GM19463 (cell line): ENCODE results near the gene RNASEH2A.
"Not testable (repeated sequence)": the region's sequence is repeated elsewhere in the genome, so short reads cannot be mapped to it uniquely, and the experiment has no call there.

Experiments
- ATAC-seq: cut with Tn5 transposase; IDR thresholded peaks from one replicate; pipeline ENCODE4 v1.9.1; 2021; ENCODE audit warnings: mild to moderate bottlenecking, moderate library complexity; ENCODE audit not compliant: unreplicated experiment

RNASEH2A gene

DNA sequence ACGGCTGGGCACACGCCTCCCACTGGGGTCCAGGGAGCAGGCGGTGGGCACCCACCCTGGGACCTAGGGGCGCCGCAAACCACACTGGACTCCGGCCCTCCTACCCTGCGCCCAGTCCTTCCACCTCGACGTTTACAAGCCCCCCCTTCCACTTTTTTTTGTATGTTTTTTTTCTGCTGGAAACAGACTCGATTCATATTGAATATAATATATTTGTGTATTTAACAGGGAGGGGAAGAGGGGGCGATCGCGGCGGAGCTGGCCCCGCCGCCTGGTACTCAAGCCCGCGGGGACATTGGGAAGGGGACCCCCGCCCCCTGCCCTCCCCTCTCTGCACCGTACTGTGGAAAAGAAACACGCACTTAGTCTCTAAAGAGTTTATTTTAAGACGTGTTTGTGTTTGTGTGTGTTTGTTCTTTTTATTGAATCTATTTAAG lies 13.5 kb upstream of the RNASEH2A start:
- no peak for ATAC-seq

DNA sequence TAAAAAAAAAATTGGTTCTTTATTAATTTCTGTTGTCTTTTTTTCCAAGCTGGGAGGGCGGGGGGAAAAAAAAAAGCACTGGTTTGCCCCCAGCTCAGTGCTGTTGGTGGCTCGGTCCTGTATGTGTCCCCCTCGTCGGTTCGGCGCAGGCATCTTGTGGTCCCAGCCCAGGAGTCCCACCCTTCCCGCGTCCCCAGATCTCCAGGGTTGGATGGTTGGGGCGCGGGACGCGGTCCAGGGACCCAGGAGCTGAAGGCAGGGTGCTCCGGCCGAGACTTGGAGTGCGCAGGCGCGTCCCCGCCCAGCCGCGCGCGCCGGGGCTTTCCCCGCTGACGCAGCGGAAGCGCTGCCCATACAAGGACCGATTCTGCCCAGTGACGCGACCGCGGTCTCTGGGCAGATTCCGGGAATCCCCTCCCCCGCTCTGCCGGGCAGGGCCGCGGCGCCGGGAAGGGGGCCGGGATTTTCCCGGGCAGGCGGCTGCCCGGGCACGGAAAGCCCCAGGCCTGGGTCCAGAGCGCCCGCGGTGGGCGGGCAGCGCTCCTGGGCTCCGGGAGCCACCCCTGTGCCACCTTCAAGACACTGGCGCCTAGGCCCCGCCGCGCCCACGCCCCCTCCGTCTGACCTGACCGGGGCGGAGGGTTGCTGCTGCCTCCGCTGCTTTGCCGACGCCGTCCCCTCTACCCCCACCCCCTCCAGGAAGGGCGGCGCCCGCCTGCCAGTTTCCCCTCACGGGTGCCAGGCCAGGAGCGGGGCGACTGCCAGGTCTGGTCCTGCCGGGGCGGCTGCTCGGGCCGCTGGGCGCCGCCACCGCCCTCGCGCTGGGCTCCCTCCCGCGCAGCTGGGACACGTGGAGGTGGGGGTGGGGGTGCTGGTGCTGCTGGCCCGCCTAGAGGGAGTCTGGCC lies 12.8 kb upstream of the RNASEH2A start:
- ATAC-seq: peak; percentile 28

DNA sequence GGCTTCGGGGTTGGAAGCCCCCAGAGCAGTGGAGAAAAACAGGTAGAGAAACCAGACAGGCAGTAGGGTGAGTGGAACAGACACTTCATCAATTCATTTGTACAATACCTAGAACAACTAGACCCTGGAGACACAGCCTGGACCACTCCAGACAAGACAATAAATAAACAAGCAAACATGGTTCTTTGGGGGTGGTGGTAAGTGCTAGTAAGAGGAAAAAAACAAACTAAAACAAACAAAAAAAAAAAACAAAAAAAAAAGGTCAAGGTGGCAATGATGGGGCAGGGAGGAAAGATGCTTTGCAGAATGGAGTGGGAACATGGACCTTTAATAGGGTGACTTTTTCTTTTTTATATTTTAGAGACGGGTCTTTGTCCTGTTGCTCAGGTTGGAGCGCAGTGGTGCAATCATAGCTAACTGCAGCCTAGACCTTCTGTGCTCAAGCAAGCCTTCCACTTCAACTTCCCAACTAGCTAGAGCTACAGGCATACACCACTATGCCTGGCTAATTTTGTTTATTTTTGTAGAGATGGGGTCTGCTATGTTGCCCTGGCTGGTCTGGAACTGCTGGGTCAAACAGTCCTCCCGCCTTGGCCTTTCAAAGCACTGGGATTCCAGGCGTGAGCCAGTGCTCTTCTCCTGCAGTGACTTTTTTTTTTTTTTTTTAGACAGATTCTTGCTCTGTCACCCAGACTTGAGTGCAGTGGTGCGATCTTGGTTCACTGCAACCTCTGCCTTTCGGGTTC lies 12.0 kb upstream of the RNASEH2A start:
- no peak for ATAC-seq

DNA sequence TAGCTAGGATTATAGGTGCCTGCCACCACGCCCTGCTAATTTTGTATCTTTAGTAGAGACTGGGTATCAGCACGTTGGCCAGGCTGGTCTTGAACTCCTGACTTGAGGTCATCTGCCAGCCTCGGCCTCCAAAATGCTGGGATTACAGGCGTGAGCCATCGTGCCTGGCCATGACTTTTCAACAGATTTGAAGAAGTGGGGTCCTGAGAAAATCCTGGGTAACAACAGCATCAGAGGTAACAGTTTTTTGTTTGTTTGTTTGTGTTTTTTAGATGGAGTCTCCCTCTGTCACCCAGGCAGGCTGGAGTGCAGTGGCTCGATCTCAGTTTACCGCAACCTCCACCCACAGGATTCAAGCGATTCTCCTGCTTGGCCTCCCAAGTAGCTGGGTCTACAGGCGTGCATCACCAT lies 11.4 kb upstream of the RNASEH2A start:
- no peak for ATAC-seq

DNA sequence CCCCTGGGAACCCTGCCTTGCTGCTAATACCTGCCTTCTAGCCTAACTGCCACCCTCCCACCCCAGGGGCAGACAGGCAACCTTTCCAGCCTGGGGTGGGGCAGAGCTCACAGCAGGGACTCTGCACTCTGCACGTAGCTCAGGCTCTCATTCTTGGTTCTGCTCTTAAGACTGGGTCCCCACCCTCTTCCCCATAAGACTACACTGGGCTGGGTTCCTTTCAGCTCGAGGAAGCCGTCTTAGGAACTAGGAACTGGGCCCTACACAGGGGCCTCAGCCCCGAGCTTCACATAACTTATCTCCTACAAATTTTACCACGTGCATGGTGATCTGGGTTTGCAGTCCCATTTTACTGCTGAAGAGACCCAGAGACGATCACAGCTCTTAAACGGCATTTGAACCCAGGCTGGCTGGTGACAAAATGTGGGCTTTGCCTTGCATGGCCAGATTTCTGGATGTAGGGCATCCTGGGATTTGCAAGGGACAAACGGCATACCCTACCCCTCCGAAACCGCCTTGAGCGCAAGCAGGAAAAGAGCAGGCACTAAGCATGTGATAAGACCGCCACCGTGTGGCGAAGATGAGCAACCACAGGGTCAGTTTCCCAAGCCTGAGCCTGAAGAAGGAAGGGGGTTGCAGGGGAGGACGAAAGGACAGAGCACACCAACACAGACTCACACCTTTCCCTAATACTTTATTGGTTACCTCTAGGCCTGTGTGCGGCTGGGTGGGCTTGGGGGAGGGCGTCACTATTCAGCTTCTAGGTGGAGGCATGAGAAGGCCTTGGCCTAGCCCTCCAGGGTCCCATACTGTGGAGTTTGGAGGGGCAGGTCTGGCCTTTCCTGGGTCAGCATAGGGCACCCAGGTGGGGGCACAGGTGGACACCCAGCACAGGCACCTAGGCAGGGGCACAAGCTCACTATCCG lies 10.0 kb upstream of the RNASEH2A start:
- no peak for ATAC-seq

DNA sequence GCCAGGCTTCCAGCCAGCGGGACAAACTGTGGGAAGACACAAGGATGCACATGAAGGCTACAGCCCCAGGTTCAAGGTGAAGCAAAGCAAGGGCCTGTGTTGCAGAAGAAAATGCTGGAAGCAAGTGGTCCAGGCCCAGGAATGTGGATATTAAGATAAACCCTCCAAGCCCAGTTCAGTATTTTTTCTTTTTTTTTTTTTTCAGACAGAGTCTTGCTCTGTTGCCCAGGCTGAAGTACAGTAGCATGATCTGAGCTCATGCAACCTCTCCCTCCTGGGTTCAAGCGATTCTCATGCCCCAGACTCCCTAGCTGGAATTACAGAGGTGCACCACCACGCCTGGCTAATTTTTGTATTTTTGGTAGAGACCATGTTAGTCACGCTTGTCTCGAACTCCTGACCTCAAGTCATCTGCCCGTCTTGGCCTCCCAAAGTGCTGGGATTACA lies 9.2 kb upstream of the RNASEH2A start:
- no peak for ATAC-seq

DNA sequence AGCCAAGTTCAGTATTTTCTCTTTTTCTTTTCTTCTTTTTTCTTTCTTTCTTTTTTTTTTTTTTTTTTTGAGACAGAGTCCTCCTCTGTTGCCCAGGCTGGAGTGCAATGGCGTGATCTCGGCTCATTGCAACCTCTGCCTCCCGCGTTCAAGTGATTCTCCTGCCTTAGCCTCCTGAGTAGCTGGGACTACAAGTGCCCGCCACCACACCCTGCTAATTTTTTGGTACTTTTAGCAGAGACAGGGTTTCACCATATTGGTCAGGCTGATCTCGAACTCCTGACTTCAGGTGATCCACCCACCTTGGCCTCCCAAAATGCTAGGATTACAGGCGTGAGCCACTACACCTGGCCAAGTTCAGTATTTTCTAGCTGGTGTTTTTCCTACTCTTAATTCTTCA lies 8.8 kb upstream of the RNASEH2A start:
- not testable (repeated sequence) for ATAC-seq

DNA sequence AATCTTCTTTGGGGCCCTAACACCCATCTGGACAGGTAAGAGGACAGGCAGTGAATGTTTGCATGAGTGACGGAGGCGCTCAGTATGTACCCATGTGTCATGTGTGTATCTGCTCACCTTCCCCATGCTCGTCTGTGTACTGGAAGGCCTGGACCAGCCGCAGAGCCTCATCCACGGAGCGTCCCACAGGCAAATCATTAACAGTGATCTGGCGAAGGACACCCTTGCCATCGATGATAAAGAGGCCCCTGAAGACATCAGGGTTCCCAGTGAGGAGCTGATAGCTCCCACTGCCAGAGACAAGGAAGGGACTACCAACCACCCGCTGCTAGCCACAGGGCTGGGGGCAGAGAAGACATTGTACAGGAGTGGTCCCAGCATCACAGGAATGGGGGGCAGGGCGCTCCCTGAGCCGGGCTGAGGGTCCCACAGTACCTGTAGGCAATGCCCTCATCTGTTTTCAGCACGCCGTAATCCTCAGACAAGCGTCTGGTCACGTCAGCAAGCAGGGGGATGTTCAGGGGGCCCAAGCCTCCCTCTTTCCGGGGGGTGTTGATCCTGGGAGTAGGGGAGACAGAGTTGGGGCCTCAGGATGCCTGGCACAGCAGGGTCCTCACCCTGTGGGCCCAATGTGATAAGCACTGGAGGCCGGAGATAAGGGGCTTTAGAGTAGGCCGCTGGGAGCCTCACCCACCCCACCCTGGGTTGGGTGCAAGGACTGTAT lies 6.5 kb upstream of the RNASEH2A start:
- no peak for ATAC-seq

DNA sequence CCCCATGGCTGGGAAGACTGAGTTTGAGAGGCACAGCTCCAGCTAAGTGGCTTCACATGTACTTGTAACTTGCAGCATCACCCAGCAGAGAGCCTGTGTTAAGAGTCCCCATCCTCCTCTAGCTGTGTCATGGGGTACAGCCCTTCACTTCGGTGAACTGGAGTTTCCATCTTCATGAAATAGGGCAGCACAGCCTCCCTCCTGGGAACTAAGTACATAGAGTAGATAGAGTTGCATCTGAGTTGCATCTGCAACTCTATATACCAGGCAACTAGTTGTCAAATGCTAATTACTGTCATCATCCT lies 6.0 kb upstream of the RNASEH2A start:
- ATAC-seq: no peak

DNA sequence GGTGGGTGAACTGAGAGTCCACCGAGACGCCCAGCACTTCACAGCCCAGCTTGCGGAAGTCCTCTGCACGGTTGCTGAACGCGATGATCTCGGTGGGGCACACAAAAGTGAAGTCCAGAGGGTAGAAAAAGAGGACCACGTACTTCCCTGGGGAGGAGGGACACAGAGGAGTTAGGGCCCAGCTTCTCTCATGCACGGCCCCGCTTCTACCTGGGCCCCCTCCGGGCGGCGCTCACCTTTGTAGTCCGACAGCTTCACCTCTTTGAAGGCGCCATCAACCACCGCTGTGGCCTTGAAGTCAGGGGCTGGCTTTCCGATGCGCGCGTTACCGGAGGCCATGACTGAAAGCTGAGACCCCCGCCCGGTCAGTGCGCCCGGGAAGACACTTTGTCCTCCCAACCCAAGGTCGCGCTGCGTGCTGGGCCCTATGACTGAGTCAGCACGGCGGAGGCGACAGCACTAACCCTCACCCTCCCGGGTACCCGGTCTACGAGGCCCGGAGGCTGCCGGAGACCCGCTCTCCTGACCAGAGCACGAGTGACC lies 5.4 kb upstream of the RNASEH2A start:
- no peak for ATAC-seq

DNA sequence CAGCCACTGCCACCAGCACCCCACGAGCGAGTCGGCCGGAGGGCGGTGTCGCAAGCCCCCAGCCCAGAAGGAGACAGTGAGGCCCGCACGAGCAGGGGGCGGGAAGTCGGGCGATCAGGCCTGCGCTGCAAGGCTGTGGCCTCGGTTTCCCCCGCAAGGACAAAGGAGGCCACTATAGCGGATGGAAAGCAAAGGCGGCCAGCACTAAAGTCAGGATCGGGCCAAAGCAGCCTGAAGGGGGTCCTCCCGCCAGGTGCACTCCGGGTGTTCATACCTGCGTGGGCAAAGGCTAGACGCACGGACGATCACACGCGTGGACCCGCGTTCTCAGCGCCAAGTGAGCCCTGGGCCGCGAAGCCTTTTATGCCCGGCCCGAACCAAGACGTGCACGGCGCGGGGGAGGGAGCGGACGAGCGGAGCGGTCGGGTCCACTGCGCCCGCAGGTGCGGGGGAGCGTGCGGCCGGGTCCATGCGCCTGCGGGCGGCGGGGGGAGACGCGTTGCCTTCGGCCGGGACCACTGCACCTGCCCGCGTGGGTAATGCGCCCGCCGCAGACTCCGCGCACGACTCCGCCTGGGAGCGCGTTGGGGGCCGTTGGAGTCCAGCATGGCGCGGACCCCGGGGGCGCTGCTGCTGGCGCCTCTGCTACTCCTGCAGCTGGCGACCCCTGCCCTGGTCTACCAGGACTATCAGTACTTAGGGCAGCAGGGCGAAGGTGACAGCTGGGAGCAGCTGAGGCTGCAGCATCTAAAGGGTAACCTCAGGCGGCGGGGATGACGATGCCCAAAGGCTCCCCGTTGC lies 4.7 kb upstream of the RNASEH2A start, which contains the start of the genes PRDX2 and THSD8:
PRDX2 (minus strand) TSS at position 335 of the 801 bp plus-strand sequence. CDS start 539 bp downstream, outside the sequence.
THSD8 (plus strand) TSS at position 604 of the 801 bp plus-strand sequence; CDS start at position 607, 3 bp downstream.
- ATAC-seq: no peak

DNA sequence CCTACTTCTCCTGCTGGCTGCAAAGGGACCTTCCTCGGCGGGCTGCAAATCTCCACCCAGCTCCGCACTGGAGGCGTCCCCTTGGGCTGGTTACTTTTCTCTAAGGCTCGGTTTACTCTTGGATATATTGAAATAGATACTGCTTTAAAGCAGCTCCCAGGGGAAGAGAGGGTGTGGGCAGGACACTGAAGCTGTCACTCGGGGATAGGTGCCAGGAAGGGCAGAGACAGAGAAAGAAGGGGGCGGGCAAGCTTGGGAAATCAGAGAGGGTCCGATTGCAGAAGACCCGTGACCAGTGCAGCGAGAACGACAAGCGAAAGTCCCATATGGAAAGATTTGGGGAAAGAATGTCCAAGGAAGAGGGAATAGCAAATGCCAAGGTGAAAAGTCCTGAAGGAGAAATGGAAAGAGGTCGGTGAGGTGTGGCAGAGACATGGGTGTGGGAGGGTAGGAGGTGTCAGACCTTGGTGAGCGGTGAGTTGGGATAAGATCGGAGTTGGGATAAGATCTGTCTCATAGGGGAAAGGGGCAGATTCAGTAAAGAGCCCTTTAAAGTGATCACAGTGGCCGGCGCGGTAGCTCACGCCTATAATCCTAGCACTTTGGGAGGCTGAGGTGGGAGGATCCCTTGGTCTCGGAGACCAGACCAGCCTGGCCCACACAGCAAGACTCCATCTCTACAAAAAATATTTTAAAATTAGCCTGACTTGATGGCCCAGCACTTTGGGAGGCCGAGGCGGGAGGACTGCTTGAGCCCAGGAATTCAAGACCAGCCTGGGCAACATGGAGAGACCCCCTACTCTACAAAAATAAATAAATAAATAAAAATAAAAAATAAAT lies 3.9 kb upstream of the RNASEH2A start:
- no peak for ATAC-seq

DNA sequence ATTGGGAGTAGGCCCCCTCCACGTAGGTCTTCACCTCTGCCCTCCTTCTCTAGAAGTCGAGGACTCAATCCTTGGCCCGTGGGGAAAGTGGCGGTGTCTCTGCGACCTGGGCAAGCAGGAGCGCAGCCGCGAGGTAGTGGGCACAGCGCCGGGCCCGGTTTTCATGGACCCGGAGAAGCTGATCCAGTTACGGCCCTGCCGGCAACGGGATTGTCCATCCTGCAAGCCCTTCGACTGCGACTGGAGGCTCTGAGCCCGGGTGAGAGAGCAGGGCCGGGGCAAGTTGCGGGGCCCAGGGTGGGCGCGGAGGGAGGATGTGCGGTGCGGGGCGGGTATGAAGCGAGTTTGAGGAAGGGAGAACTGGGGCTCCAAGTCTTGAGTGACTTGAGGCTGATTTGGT lies 2.3 kb upstream of the RNASEH2A start:
- no peak for ATAC-seq

DNA sequence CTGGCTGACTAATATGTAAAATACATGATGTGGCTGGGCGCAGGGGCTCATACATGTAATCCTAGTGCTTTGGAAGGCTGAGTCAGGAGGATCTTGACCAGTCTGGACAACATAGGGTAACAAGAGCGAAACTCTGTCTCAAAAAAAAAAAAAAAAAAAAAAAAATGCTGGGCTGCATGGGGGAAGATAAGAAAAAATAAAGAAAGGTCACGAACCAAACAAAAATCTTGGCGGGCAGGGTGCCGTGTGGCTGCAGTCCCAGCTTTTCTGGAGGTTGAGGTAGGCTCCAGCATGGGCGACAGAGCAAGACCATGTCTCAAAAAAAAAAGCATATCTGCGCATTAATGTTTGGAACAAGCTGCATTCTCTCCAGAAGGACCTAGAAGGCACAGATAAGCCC lies 8.7 kb downstream of the RNASEH2A start:
- no peak for ATAC-seq

DNA sequence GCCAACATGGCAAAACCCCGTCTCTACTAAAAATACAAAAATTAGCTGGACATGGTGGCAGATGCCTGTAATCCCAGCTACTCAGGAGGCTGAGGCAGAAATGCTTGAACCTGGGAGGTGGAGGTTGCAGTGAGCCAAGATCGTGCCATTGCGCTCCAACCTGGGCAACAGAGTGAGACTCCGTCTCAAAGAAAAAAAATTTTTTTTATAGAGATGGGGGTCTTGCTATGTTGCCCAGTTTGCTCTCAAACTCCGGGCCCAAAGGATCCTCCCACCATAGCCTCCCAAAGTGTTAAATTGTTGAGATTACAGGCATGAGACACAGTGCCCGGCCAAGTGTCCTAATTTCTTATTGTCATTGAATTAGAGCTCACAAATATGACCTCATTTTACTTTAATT lies 10.8 kb downstream of the RNASEH2A start:
- not testable (repeated sequence) for ATAC-seq

DNA sequence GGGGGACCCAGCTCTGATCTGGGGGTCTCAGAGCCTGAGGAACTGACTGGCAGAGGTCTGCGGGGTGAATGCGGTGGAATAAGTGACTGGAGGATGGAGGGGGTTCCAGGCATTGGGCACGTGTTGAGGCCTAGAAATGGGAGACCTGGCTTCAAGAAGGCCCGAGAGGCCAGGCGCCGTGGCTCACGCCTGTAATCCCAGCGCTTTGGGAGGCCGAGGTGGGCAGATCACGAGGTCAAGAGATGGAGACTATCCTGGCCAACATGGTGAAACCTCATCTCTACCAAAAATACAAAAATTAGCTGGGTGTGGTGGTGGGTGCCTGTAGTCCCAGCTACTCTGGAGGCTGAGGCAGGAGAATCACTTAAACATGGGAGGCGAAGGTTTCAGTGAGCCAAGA lies 11.4 kb downstream of the RNASEH2A start:
- not testable (repeated sequence) for ATAC-seq

DNA sequence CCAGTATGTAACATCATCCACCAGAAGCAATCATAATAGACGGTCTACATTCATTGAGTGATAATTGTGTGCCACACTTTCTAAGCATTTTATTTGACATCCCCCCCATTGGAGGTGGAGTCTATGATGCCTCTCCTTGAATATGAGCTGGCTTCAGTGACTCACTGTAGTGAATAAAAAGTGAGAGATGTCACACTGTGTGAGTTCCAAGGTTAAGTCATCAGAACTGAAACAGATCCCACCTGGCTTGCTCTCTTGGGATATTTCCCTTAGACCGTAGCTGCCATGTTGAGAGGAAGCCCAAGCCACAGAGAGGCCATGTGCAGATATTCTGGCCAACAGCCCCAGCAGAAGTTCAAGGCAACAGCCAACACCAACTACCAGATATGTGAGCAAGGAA lies 15.4 kb downstream of the RNASEH2A start:
- no peak for ATAC-seq
